Astrocyte (in vitro differentiated cells and primary cell): Measurements from ENCODE around the gene EFNA5. TPM values are rescaled to one million over a fixed set of nuclear protein-coding genes. Genes with fewer than 3 reads are reported as not detected.

Experiments
- DNase-seq: peaks from one replicate; pipeline ENCODE4 v3.0.0-alpha.2; 2010; ENCODE audit warnings: low read depth
- FAIRE-seq: peaks from 2 replicates; lab custom pipeline; 2011; peaks lifted over from hg19 to GRCh38; lab: Jason Lieb, UNC
- H2AFZ ChIP-seq: 2 replicates; pipeline ENCODE4 v1.6.0; 2012; ENCODE audit warnings: low read depth, low read length, inconsistent platforms
- H3K27ac ChIP-seq: 2 replicates; pipeline ENCODE4 v1.5.1; 2011; ENCODE audit warnings: low read depth, low read length, inconsistent platforms
- H3K27me3 ChIP-seq: 2 replicates; pipeline ENCODE4 v1.6.0; 2011; ENCODE audit warnings: low read length, inconsistent platforms; ENCODE audit not compliant: insufficient read depth
- H3K36me3 ChIP-seq: 2 replicates; pipeline ENCODE4 v1.5.1; 2011; ENCODE audit warnings: low read length, inconsistent platforms; ENCODE audit not compliant: insufficient read depth
- H3K4me1 ChIP-seq: 2 replicates; pipeline ENCODE4 v1.5.1; 2011; ENCODE audit warnings: low read length, inconsistent platforms; ENCODE audit not compliant: insufficient read depth
- H3K4me2 ChIP-seq: 2 replicates; pipeline ENCODE4 v1.6.0; 2012; ENCODE audit warnings: low read length, inconsistent platforms
- H3K4me3 ChIP-seq: 2 replicates; pipeline ENCODE4 v1.5.1; 2011; ENCODE audit warnings: low read depth, mild to moderate bottlenecking, low read length, inconsistent platforms; ENCODE audit not compliant: insufficient read depth
- H3K79me2 ChIP-seq: 2 replicates; pipeline ENCODE4 v1.6.0; 2012; ENCODE audit warnings: mild to moderate bottlenecking, low read length, inconsistent platforms; ENCODE audit not compliant: insufficient read depth
- H3K9ac ChIP-seq: 2 replicates; pipeline ENCODE4 v1.6.0; 2012; ENCODE audit warnings: mild to moderate bottlenecking, low read length, inconsistent platforms
- H3K9me3 ChIP-seq: 2 replicates; pipeline ENCODE4 v1.5.1; 2012; ENCODE audit warnings: low read depth, mild to moderate bottlenecking, low read length, inconsistent platforms; ENCODE audit not compliant: insufficient read depth
- H4K20me1 ChIP-seq: 2 replicates; pipeline ENCODE4 v1.6.0; 2012; ENCODE audit warnings: low read length, inconsistent platforms; ENCODE audit not compliant: insufficient read depth
- H3K27ac Mint-ChIP-seq: one replicate; pipeline ENCODE4 v1.8.0; 2021; ENCODE audit warnings: mild to moderate bottlenecking, mixed read lengths; ENCODE audit not compliant: unreplicated experiment
- H3K27me3 Mint-ChIP-seq: one replicate; pipeline ENCODE4 v1.8.0; 2021; ENCODE audit warnings: low read depth, mixed read lengths; ENCODE audit not compliant: unreplicated experiment
- H3K36me3 Mint-ChIP-seq: one replicate; pipeline ENCODE4 v1.8.0; 2021; ENCODE audit warnings: low read depth, mixed read lengths; ENCODE audit not compliant: unreplicated experiment
- H3K4me1 Mint-ChIP-seq: one replicate; pipeline ENCODE4 v1.8.0; 2021; ENCODE audit warnings: low read depth, mixed read lengths; ENCODE audit not compliant: unreplicated experiment
- H3K4me3 Mint-ChIP-seq: one replicate; pipeline ENCODE4 v1.8.0; 2021; ENCODE audit warnings: mild to moderate bottlenecking, moderate library complexity, mixed read lengths; ENCODE audit not compliant: unreplicated experiment
- H3K9me3 Mint-ChIP-seq: one replicate; pipeline ENCODE4 v1.8.0; 2021; ENCODE audit warnings: mild to moderate bottlenecking, mixed read lengths; ENCODE audit not compliant: unreplicated experiment
- EZH2 ChIP-seq: IDR thresholded peaks from 2 replicates; pipeline ENCODE4 v1.6.1; 2012; ENCODE audit warnings: mild to moderate bottlenecking, low read length, inconsistent platforms; ENCODE audit not compliant: insufficient read depth
- total RNA-seq: library from RNA; stranded (reverse); gene quantifications from 2 replicates; pipeline ENCODE4 v1.2.1, GENCODE V29; 2021
- TF ChIP-seq, protein P1 (sequence below): IDR thresholded peaks from 2 replicates; pipeline ENCODE4 v1.5.1; 2011; ENCODE audit warnings: low read depth, mild to moderate bottlenecking, inconsistent platforms, low read length, moderate library complexity; ENCODE audit not compliant: insufficient read depth

EFNA5 gene
- total RNA-seq, 1 donor from 2014 or later = 59.3 TPM

DNA sequence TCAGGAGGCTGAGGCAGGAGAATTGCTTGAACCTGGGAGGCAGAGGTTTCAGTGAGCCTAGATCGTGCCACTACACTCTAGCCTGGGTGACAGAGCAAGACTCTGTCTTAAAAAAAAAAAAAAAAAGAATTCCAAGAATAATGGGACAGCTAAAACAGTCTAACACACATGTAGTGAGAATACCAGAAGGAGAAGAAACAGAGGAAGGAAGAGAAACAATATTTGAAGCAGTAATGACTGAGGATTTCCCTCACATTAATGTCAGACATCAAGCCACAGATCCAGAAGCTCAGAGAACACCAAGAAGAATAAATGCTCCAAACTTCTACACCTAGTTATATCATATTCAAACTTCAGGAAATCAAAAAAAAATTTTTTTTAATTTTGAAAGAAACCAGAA lies 47.1 kb upstream of the EFNA5 start:
- Mint-ChIP-seq H3K27me3 (no peaks in the 10 kb centered on the region), H3K4me1 (no peaks in the 10 kb centered on the region), H3K4me3 (no peak overlapping the region), H3K27ac (no peak overlapping the region), H3K9me3 (peaks cover 17% of the 10 kb centered on the region), H3K36me3 (peaks cover 2% of the 10 kb centered on the region)
- TF ChIP-seq, protein P1, sequence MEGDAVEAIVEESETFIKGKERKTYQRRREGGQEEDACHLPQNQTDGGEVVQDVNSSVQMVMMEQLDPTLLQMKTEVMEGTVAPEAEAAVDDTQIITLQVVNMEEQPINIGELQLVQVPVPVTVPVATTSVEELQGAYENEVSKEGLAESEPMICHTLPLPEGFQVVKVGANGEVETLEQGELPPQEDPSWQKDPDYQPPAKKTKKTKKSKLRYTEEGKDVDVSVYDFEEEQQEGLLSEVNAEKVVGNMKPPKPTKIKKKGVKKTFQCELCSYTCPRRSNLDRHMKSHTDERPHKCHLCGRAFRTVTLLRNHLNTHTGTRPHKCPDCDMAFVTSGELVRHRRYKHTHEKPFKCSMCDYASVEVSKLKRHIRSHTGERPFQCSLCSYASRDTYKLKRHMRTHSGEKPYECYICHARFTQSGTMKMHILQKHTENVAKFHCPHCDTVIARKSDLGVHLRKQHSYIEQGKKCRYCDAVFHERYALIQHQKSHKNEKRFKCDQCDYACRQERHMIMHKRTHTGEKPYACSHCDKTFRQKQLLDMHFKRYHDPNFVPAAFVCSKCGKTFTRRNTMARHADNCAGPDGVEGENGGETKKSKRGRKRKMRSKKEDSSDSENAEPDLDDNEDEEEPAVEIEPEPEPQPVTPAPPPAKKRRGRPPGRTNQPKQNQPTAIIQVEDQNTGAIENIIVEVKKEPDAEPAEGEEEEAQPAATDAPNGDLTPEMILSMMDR = no peak
- TF ChIP-seq EZH2 = no peak
- no peaks in the 10 kb centered on the region for H3K4me1 ChIP-seq
- DNase-seq = no peak
- no peaks in the 10 kb centered on the region for H4K20me1 ChIP-seq
- H3K4me2 ChIP-seq = no peak overlapping the region
- H3K9me3 ChIP-seq = no peaks in the 10 kb centered on the region
- no peak overlapping the region for H3K27ac ChIP-seq
- no peaks in the 10 kb centered on the region for H3K79me2 ChIP-seq
- FAIRE-seq = no peak
- no peak overlapping the region for H3K9ac ChIP-seq
- H2AFZ ChIP-seq = no peak overlapping the region
- no peak overlapping the region for H3K4me3 ChIP-seq
- no peaks in the 10 kb centered on the region for H3K27me3 ChIP-seq
- H3K36me3 ChIP-seq = no peaks in the 10 kb centered on the region

DNA sequence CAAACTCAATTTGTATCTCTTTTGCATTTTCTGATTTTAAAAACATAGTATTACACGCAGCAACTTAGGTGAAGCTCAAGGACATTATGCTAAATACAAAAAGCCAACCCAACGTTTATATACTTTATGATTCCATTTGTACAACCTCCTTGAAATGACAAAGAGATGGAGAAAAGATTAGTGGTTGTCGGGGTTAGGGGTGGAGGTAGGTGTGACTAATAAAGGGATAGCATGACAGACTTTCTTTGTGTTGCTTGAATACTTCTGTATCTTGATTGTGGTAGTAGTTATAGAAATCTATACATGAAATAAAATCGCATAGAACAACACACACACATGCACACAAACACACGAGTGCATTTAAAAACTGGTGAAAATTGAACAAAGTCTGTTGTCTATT lies 42.5 kb upstream of the EFNA5 start:
- H3K27me3 ChIP-seq = no peaks in the 10 kb centered on the region
- no peak overlapping the region for H3K4me2 ChIP-seq
- Mint-ChIP-seq H3K36me3 (no peaks in the 10 kb centered on the region), H3K9me3 (no peaks in the 10 kb centered on the region), H3K4me1 (no peaks in the 10 kb centered on the region), H3K4me3 (no peak overlapping the region), H3K27ac (no peak overlapping the region), H3K27me3 (no peaks in the 10 kb centered on the region)
- no peak overlapping the region for H3K9ac ChIP-seq
- H3K9me3 ChIP-seq = no peaks in the 10 kb centered on the region
- FAIRE-seq (no peak), DNase-seq (no peak)
- no peaks in the 10 kb centered on the region for H3K36me3 ChIP-seq
- TF ChIP-seq, protein P1 = no peak
- TF ChIP-seq EZH2 = no peak
- no peak overlapping the region for H2AFZ ChIP-seq
- no peaks in the 10 kb centered on the region for H3K79me2 ChIP-seq
- H3K4me1 ChIP-seq = no peaks in the 10 kb centered on the region
- no peaks in the 10 kb centered on the region for H4K20me1 ChIP-seq
- no peak overlapping the region for H3K27ac ChIP-seq
- H3K4me3 ChIP-seq = no peak overlapping the region

DNA sequence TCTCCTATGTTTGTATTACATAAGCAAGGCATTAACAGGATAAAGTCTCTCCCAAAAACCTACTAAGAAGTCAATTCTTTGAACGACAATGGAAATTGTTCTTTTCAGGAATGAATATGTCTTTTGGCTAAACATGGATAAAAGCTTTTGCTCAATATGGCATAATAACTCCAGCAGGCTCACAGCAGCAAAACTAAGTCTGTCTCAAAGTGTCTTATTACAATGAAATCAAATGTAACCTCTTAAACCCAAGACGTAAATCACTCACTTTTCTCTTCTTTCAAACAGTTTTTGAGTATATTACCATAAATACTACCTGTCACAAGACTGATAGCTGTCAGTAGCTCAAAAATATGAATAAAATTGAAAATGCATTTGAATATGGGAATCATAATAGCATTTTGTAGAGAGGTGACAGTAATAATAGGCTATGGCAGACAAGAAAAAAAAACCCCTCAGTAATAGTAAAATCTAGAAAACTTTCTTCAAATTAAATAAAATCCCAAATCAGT lies 41.7 kb upstream of the EFNA5 start:
- no peaks in the 10 kb centered on the region for H3K4me1 Mint-ChIP-seq
- Histone ChIP-seq H3K27me3 (no peaks in the 10 kb centered on the region), H3K36me3 (no peaks in the 10 kb centered on the region), H2AFZ (no peak overlapping the region), H3K9ac (no peak overlapping the region), H3K79me2 (no peaks in the 10 kb centered on the region), H4K20me1 (no peaks in the 10 kb centered on the region), H3K9me3 (no peaks in the 10 kb centered on the region), H3K4me1 (no peaks in the 10 kb centered on the region), H3K4me3 (no peak overlapping the region), H3K4me2 (no peak overlapping the region), H3K27ac (no peak overlapping the region)
- no peak for TF ChIP-seq EZH2
- TF ChIP-seq, protein P1 = no peak
- peaks cover under 1% of the 10 kb centered on the region for H3K9me3 Mint-ChIP-seq
- H3K27ac Mint-ChIP-seq = no peak overlapping the region
- H3K36me3 Mint-ChIP-seq = no peaks in the 10 kb centered on the region
- DNase-seq (no peak), FAIRE-seq (no peak)
- H3K27me3 Mint-ChIP-seq = no peaks in the 10 kb centered on the region
- no peak overlapping the region for H3K4me3 Mint-ChIP-seq
